ENCODE data around the gene IL13RA1. TPM values are rescaled to one million over a fixed set of nuclear protein-coding genes. Genes with fewer than 3 reads are reported as not detected.

The IL13RA1 gene
- total RNA-seq, 1 donor from 2014 or later: 9.9 TPM

DNA sequence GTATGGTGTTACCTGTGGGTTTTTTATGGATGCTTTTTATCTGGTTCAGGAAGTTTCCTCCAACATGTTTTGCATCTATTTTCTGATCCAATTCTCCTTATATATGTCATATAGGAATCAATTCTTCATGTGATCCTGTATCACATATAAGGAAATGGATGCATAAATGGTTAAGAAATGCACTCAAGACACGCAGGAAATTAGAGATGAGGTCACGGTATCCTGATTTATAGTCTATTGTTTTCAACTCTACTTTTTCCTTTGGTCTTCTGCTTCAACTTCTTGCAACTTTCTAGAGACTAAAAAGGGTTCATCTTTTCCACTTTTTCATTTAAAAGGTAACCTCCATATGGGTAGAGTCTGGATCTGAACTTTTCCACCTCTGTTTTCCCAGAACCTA lies 33.6 kb upstream of the IL13RA1 start:
- H3K27me3 Mint-ChIP-seq (ENCODE audit: low read depth): no peaks in the 10 kb centered on the region
- peaks cover 10% of the 10 kb centered on the region for H3K9me3 Mint-ChIP-seq
- no peaks in the 10 kb centered on the region for H3K4me1 Mint-ChIP-seq
- no peak for DNase-seq (ENCODE audit: low read depth, low spot score)
- H3K27ac Mint-ChIP-seq (ENCODE audit: unreplicated experiment): no peak overlapping the region
- no peak overlapping the region for H3K4me3 Mint-ChIP-seq
- peaks cover 4% of the 10 kb centered on the region for H3K36me3 Mint-ChIP-seq (ENCODE audit: low read depth)
- TF ChIP-seq, protein P1, sequence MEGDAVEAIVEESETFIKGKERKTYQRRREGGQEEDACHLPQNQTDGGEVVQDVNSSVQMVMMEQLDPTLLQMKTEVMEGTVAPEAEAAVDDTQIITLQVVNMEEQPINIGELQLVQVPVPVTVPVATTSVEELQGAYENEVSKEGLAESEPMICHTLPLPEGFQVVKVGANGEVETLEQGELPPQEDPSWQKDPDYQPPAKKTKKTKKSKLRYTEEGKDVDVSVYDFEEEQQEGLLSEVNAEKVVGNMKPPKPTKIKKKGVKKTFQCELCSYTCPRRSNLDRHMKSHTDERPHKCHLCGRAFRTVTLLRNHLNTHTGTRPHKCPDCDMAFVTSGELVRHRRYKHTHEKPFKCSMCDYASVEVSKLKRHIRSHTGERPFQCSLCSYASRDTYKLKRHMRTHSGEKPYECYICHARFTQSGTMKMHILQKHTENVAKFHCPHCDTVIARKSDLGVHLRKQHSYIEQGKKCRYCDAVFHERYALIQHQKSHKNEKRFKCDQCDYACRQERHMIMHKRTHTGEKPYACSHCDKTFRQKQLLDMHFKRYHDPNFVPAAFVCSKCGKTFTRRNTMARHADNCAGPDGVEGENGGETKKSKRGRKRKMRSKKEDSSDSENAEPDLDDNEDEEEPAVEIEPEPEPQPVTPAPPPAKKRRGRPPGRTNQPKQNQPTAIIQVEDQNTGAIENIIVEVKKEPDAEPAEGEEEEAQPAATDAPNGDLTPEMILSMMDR (conservative IDR thresholded peaks at IDR 0.05): no peak

DNA sequence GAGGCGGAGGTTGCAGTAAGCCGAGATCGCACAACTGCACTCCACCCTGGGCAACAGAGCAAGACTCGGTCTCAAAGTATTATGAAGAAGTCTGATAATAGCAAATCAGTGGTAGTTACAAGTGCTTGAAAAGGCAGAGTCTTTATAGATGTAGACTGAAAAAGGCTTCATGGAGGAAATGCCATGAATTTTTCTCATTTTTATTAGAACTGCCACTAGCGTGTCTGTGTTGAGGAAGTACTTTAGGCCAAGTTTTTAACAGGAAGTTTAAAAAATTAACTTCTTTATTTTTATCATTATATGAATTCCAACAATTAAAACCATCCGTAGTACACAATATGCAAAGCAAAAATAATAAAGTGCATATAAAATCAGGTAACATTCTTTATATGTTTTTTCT lies 32.8 kb upstream of the IL13RA1 start:
- Mint-ChIP-seq H3K27ac (ENCODE audit: unreplicated experiment) (no peak overlapping the region), H3K4me3 (no peak overlapping the region), H3K4me1 (no peaks in the 10 kb centered on the region), H3K36me3 (ENCODE audit: low read depth) (peaks cover 4% of the 10 kb centered on the region), H3K27me3 (ENCODE audit: low read depth) (no peaks in the 10 kb centered on the region), H3K9me3 (peaks cover 13% of the 10 kb centered on the region)
- TF ChIP-seq, protein P1 (conservative IDR thresholded peaks at IDR 0.05): no peak
- DNase-seq (ENCODE audit: low read depth, low spot score): no peak

GRCh38 chrX:118698516-118699170 lies 28.8 kb upstream of the IL13RA1 start:
- peaks cover 17% of the 10 kb centered on the region for H3K9me3 Mint-ChIP-seq
- H3K4me3 Mint-ChIP-seq: no peak overlapping the region
- no peak overlapping the region for H3K27ac Mint-ChIP-seq (ENCODE audit: unreplicated experiment)
- H3K36me3 Mint-ChIP-seq (ENCODE audit: low read depth): peaks cover 4% of the 10 kb centered on the region
- H3K27me3 Mint-ChIP-seq (ENCODE audit: low read depth): no peaks in the 10 kb centered on the region
- H3K4me1 Mint-ChIP-seq: no peaks in the 10 kb centered on the region
- DNase-seq (ENCODE audit: low read depth, low spot score): no peak
- TF ChIP-seq, protein P1 (conservative IDR thresholded peaks at IDR 0.05): no peak

- DNase-seq (ENCODE audit: low read depth, low spot score): no peak
- Mint-ChIP-seq H3K4me1 (no peaks in the 10 kb centered on the region), H3K4me3 (no peak overlapping the region), H3K9me3 (peaks cover 15% of the 10 kb centered on the region), H3K27me3 (ENCODE audit: low read depth) (no peaks in the 10 kb centered on the region), H3K36me3 (ENCODE audit: low read depth) (peaks cover 4% of the 10 kb centered on the region), H3K27ac (ENCODE audit: unreplicated experiment) (no peak overlapping the region)
- TF ChIP-seq, protein P1 (conservative IDR thresholded peaks at IDR 0.05): no peak
Observed at GRCh38 chrX:118702741-118703140, 24.7 kb upstream of the IL13RA1 start.

DNA sequence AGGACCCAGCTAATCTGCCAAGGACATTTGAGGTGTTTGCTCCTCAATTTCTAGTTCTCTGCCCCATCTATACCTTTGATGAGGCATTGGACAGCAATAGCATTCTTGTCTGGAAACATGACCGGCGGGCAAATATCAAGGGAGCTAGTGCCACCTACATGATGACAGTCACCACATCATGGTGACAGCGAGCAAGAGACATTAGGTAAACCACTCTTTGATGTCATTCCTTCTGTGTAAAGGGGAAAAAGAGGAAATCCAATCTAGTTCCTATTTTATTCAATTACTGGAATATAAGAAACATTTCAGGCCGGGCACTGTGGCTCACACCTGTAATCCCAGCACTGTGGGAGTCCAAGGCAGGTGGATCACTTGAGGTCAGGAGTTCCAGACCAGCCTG lies 20.7 kb upstream of the IL13RA1 start:
- TF ChIP-seq, protein P1 (conservative IDR thresholded peaks at IDR 0.05): no peak

More for the DNA sequence above, 20.7 kb upstream of the IL13RA1 start:
- Mint-ChIP-seq H3K4me3 (no peak overlapping the region), H3K9me3 (peaks cover 6% of the 10 kb centered on the region), H3K36me3 (ENCODE audit: low read depth) (no peaks in the 10 kb centered on the region), H3K4me1 (no peaks in the 10 kb centered on the region), H3K27ac (ENCODE audit: unreplicated experiment) (no peak overlapping the region), H3K27me3 (ENCODE audit: low read depth) (no peaks in the 10 kb centered on the region)
- DNase-seq (ENCODE audit: low read depth, low spot score): no peak

Measured in neural crest cell (in vitro differentiated cells).